HepG2 (cell line): ENCODE measurements around the gene MYO1E. TPM values are rescaled to one million over a fixed set of nuclear protein-coding genes. Genes with fewer than 3 reads are reported as not detected.
A peak's percentile ranks its signal among the peaks of the same experiment; 100 is the strongest.

ENCODE experiments used
- ARID5B ChIP-seq: IDR thresholded peaks from 2 replicates; pipeline ENCODE4 v1.4.0; 2020; ENCODE audit warnings: mild to moderate bottlenecking, missing genetic modification reagents
- DR1 ChIP-seq: sonication (generic); formaldehyde crosslinking; IDR thresholded peaks from 2 replicates; pipeline ENCODE4 v1.8.0; 2021; ENCODE audit warnings: mild to moderate bottlenecking, missing genetic modification reagents, inconsistent platforms
- E2F1 ChIP-seq: sonication (generic); formaldehyde crosslinking; IDR thresholded peaks from 2 replicates; pipeline ENCODE4 v1.5.0; 2020; ENCODE audit warnings: missing genetic modification reagents
- FOSL2 ChIP-seq: sonication (generic); formaldehyde crosslinking; IDR thresholded peaks from 2 replicates; pipeline ENCODE4 v1.4.0; 2020; ENCODE audit warnings: missing genetic modification reagents
- GRHL1 ChIP-seq: sonication (generic); formaldehyde crosslinking; conservative IDR thresholded peaks from 2 replicates; pipeline ENCODE4 v1.8.0; 2022; ENCODE audit warnings: missing genetic modification reagents
- HES4 ChIP-seq: sonication (generic); formaldehyde crosslinking; IDR thresholded peaks from 2 replicates; pipeline ENCODE4 v1.9.0; 2021; ENCODE audit warnings: mild to moderate bottlenecking, missing genetic modification reagents, borderline replicate concordance
- KDM5A ChIP-seq: fragments of 200-600 bp; sonication (generic); IDR thresholded peaks from 2 replicates; pipeline ENCODE4 v1.7.0; 2018; ENCODE audit warnings: antibody characterized with exemption, mild to moderate bottlenecking, low read length, borderline replicate concordance
- KLF11 ChIP-seq: IDR thresholded peaks from 2 replicates; pipeline ENCODE4 v1.6.1; 2016; ENCODE audit warnings: missing compliant biosample characterization
- SRSF4 ChIP-seq: fragments of 200-400 bp; formaldehyde crosslinking; IDR thresholded peaks from one replicate; pipeline ENCODE4 v1.6.1; 2018; ENCODE audit warnings: mild to moderate bottlenecking, low read depth, low read length, moderate library complexity; ENCODE audit not compliant: poor library complexity, severe bottlenecking
- TFE3 ChIP-seq: IDR thresholded peaks from 2 replicates; pipeline ENCODE4 v1.6.1; 2016
- TGIF2 ChIP-seq: IDR thresholded peaks from 2 replicates; pipeline ENCODE4 v1.6.1; 2016; ENCODE audit warnings: control low read depth, missing compliant biosample characterization
- TMF1 ChIP-seq: sonication (generic); formaldehyde crosslinking; IDR thresholded peaks from 2 replicates; pipeline ENCODE4 v1.8.1; 2022; ENCODE audit warnings: low read depth, missing genetic modification reagents
- ZC3H4 ChIP-seq: sonication (generic); formaldehyde crosslinking; IDR thresholded peaks from 2 replicates; pipeline ENCODE4 v1.4.0; 2020; ENCODE audit warnings: missing genetic modification reagents, borderline replicate concordance
- ZFY ChIP-seq: sonication (generic); formaldehyde crosslinking; IDR thresholded peaks from 2 replicates; pipeline ENCODE4 v1.4.0; 2020; ENCODE audit warnings: missing genetic modification reagents
- ZNF431 ChIP-seq: sonication (generic); formaldehyde crosslinking; IDR thresholded peaks from 2 replicates; pipeline ENCODE4 v1.9.0; 2022; ENCODE audit warnings: missing genetic modification reagents, low read depth, mild to moderate bottlenecking, borderline replicate concordance
- ZNF563 ChIP-seq: sonication (generic); formaldehyde crosslinking; IDR thresholded peaks from 2 replicates; pipeline ENCODE4 v1.8.0; 2022; ENCODE audit warnings: mild to moderate bottlenecking, moderate library complexity, missing genetic modification reagents
- polyA plus RNA-seq, 8 experiments: library from polyadenylated mRNA; depleted of rRNA in 3 of 8; stranded (reverse) in 7 of 8; unstranded in 1 of 8; fragments of >200 nt; fragmentation: Illumina TruSeq in 4 of 8; extraction: Trizol in 4 of 8; gene quantifications; 2 replicates each; pipeline versions ENCODE4 v1.2.1 to v1.2.3, GENCODE V29; 2011 to 2016; ENCODE audit warnings: low read depth in 4 of 8, missing spikeins in 1 of 8, mixed read lengths in 1 of 8; ENCODE audit not compliant: insufficient read depth in 1 of 8
- total RNA-seq, 5 experiments: library from RNA; depleted of rRNA; stranded (reverse); fragments of >200 nt; fragmentation: Illumina TruSeq; extraction: Trizol; gene quantifications; 2 replicates each; pipeline ENCODE4 v1.2.3, GENCODE V29; 2016; ENCODE audit warnings: low read depth in 1 of 5

MYO1E gene
- total and polyA plus RNA-seq, 2 of the 13 experiments (the other 11 are each of a cell fraction or from before 2014, with no cell fraction given): 15.7 to 25.1 TPM

GRCh38 chr15:59168536-59168935 is 204.1 kb downstream of the MYO1E start (continued):
- peak; percentile 63 for TF ChIP-seq ARID5B (CRISPR knock-in tag)
- TF ChIP-seq ZC3H4: no peak
- no peak for TF ChIP-seq ZNF431 (CRISPR knock-in tag)
- no peak for TF ChIP-seq ZNF563 (CRISPR knock-in tag)
- no peak for TF ChIP-seq GRHL1 (CRISPR knock-in tag)
- TF ChIP-seq FOSL2: peak; percentile 95
- no peak for TF ChIP-seq TMF1 (CRISPR knock-in tag)
- no peak for TF ChIP-seq TGIF2
- no peak for TF ChIP-seq KDM5A
- no peak for TF ChIP-seq KLF11 (CRISPR knock-in tag)
- TF ChIP-seq DR1 (CRISPR knock-in tag): no peak
- peak; percentile 24; the same call in 1 of the 2 replicates for TF ChIP-seq TFE3 (CRISPR knock-in tag)
- no peak for TF ChIP-seq SRSF4
- no peak for TF ChIP-seq E2F1 (CRISPR knock-in tag)
- no peak for TF ChIP-seq ZFY (CRISPR knock-in tag)
- no peak for TF ChIP-seq HES4 (CRISPR knock-in tag)
